Measurements from ENCODE around the gene DNAJC21.

GRCh38 chr5:34957321-34957720 is 28.0 kb downstream of the DNAJC21 start:
- TF ChIP-seq CTBP1 (IDR thresholded peaks at IDR 0.05; ENCODE audit: borderline replicate concordance): no peak
- TF ChIP-seq, protein P1, sequence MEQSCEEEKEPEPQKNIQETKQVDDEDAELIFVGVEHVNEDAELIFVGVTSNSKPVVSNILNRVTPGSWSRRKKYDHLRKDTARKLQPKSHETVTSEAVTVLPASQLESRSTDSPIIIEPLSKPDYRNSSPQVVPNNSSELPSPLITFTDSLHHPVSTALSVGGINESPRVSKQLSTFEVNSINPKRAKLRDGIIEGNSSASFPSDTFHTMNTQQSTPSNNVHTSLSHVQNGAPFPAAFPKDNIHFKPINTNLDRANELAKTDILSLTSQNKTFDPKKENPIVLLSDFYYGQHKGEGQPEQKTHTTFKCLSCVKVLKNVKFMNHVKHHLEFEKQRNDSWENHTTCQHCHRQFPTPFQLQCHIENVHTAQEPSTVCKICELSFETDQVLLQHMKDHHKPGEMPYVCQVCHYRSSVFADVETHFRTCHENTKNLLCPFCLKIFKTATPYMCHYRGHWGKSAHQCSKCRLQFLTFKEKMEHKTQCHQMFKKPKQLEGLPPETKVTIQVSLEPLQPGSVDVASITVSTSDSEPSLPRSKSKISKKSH (CRISPR knock-in tag; IDR thresholded peaks at IDR 0.05): no peak
- no peak for TF ChIP-seq POLR2A (conservative IDR thresholded peaks at IDR 0.05)
